Gastroesophageal sphincter (tissue), 4 donors: ENCODE data around the gene SFI1. TPM values are rescaled to one million over a fixed set of nuclear protein-coding genes. Genes with fewer than 3 reads are reported as not detected.
"Not testable (repeated sequence)": the region's sequence is repeated elsewhere in the genome, so short reads cannot be mapped to it uniquely, and the experiment has no call there.

ENCODE experiments used
- ATAC-seq: fragments of 150-250 bp; one replicate; pipeline ENCODE4 v1.9.1; 2016; ENCODE audit warnings: mild to moderate bottlenecking, moderate library complexity
- H3K27ac ChIP-seq, 4 donors: fragments of 200-600 bp; sonication (generic) in 3 of 4; 1 replicate in 3 of 4; 2 replicates in 1 of 4; pipeline ENCODE4 v1.5.1; 2016 to 2019
- H3K27me3 ChIP-seq: fragments of 200-600 bp; sonication (generic); one replicate; pipeline ENCODE4 v1.5.1; 2019
- H3K36me3 ChIP-seq, 2 donors: fragments of 200-600 bp; sonication (generic); one replicate each; pipeline ENCODE4 v1.5.1; 2019; ENCODE audit warnings: control low read depth in 1 of 2
- H3K4me1 ChIP-seq, 3 donors: fragments of 200-600 bp; sonication (generic); 1 replicate in 2 of 3; 2 replicates in 1 of 3; pipeline ENCODE4 v1.5.1; 2016 to 2019; ENCODE audit warnings: control low read depth in 2 of 3
- H3K4me3 ChIP-seq, 2 donors: fragments of 200-600 bp; sonication (generic); one replicate each; pipeline ENCODE4 v1.5.1; 2019; ENCODE audit warnings: mild to moderate bottlenecking in 1 of 2, moderate library complexity in 1 of 2
- H3K9me3 ChIP-seq, 3 donors: fragments of 200-600 bp; sonication (generic); one replicate each; pipeline ENCODE4 v1.5.1; 2017 to 2019; ENCODE audit warnings: control low read depth in 2 of 3
- EP300 ChIP-seq: sonication (generic); formaldehyde crosslinking; IDR thresholded peaks from one replicate; pipeline ENCODE4 v1.6.1; 2017; ENCODE audit warnings: antibody characterized with exemption, mild to moderate bottlenecking
- POLR2A ChIP-seq, 2 donors: fragments of 450-650 bp; IDR thresholded peaks; one replicate each; pipeline ENCODE4 v1.6.1; 2017; ENCODE audit warnings: antibody characterized with exemption in 2 of 2, mild to moderate bottlenecking in 2 of 2, moderate library complexity in 1 of 2
- POLR2AphosphoS5 ChIP-seq: sonication (generic); formaldehyde crosslinking; IDR thresholded peaks from one replicate; pipeline ENCODE4 v1.6.1; 2017; ENCODE audit warnings: antibody characterized with exemption
- WGBS, 2 donors: methylation state at CpG; one replicate each; pipeline ENCODE4 v1.1.5; 2018; ENCODE audit warnings: low coverage in 1 of 2; 5-methylcytosine and 5-hydroxymethylcytosine counted together
- total RNA-seq, 4 donors: library from RNA; depleted of rRNA; stranded (reverse); fragments of >200 nt; gene quantifications; one replicate each; pipeline ENCODE4 v1.1.0, GENCODE V29; 2016
- TF ChIP-seq, protein P1 (sequence below), 4 experiments: fragments of 200-600 bp in 2 of 4; fragments of 450-650 bp in 2 of 4; sonication (generic) in 1 of 4; IDR thresholded peaks; one replicate each; pipeline ENCODE4 v1.5.1; 2017 to 2019; ENCODE audit warnings: antibody characterized with exemption in 4 of 4, mild to moderate bottlenecking in 2 of 4, moderate library complexity in 2 of 4

Gene SFI1
- total RNA-seq, 4 donors from 2014 or later, result 14.4 to 54.8 (median 20.0) TPM

DNA sequence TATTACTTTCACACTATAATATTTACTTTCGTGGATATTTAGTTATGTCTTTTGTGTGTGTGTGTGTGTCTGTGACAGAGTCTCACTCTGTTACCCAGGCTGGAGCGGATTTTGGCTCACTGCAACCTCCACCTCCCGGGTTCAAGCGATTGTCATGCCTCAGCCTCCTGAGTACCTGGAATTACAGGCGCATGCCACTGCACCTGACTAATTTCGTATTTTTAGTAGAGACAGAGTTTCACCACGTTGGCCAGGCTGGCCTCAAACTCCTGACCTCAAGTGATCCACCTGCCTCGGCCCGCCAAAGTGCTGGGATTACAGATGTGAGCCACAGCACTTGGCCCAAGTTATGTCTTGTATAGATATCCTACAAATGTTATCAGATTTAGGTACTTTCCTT, 155.8 kb downstream of the SFI1 start:
- Histone ChIP-seq H3K27me3 (no peaks in the 10 kb centered on the region), H3K36me3 (peaks cover 0 to 30% of the 10 kb centered on the region in 2 donors), H3K9me3 (no peaks in the 10 kb centered on the region), H3K27ac (no peak overlapping the region), H3K4me1 (no peaks in the 10 kb centered on the region), H3K4me3 (no peak overlapping the region)
- no peak for TF ChIP-seq POLR2A (IDR thresholded peaks at IDR 0.05)
- TF ChIP-seq POLR2AphosphoS5, result no peak
- no peak for TF ChIP-seq EP300
- TF ChIP-seq, protein P1, sequence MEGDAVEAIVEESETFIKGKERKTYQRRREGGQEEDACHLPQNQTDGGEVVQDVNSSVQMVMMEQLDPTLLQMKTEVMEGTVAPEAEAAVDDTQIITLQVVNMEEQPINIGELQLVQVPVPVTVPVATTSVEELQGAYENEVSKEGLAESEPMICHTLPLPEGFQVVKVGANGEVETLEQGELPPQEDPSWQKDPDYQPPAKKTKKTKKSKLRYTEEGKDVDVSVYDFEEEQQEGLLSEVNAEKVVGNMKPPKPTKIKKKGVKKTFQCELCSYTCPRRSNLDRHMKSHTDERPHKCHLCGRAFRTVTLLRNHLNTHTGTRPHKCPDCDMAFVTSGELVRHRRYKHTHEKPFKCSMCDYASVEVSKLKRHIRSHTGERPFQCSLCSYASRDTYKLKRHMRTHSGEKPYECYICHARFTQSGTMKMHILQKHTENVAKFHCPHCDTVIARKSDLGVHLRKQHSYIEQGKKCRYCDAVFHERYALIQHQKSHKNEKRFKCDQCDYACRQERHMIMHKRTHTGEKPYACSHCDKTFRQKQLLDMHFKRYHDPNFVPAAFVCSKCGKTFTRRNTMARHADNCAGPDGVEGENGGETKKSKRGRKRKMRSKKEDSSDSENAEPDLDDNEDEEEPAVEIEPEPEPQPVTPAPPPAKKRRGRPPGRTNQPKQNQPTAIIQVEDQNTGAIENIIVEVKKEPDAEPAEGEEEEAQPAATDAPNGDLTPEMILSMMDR (IDR thresholded peaks at IDR 0.05), result no peak
- no peak for ATAC-seq
- 71 to 79% methylated on average over 6 to 7 of the region's 9 CpGs for WGBS, 2 donors

- no peaks in the 10 kb centered on the region for H3K27me3 ChIP-seq
- 79 to 83% methylated on average over 6 to 9 of the region's 9 CpGs for whole genome bisulfite sequencing, 2 donors
- no peaks in the 10 kb centered on the region for H3K4me1 ChIP-seq
- no peak for ATAC-seq
- H3K36me3 ChIP-seq, result peaks cover 0 to 20% of the 10 kb centered on the region in 2 donors
- H3K27ac ChIP-seq, result no peak overlapping the region
- TF ChIP-seq EP300 (no peak), POLR2AphosphoS5 (no peak), POLR2A (IDR thresholded peaks at IDR 0.05) (no peak)
- TF ChIP-seq, protein P1 (IDR thresholded peaks at IDR 0.05), result no peak
- H3K9me3 ChIP-seq, result no peaks in the 10 kb centered on the region
- no peak overlapping the region for H3K4me3 ChIP-seq
These were observed 156.8 kb downstream of the SFI1 start for GRCh38 chr22:31652911-31653684.

- no peak overlapping the region for H3K27ac ChIP-seq
These were observed 157.6 kb downstream of the SFI1 start for GRCh38 chr22:31653944-31654343.

GRCh38 chr22:31654408-31654807, 158.1 kb downstream of the SFI1 start:
- H3K27ac ChIP-seq, result no peak overlapping the region
- H3K9me3 ChIP-seq, result no peaks in the 10 kb centered on the region
- TF ChIP-seq EP300 (no peak), POLR2A (IDR thresholded peaks at IDR 0.05) (no peak), POLR2AphosphoS5 (no peak)
- TF ChIP-seq, protein P1 (IDR thresholded peaks at IDR 0.05), result no peak
- ATAC-seq, result no peak
- H3K4me1 ChIP-seq, result peaks cover 0 to 1% (median 0%) of the 10 kb centered on the region in 3 donors
- H3K27me3 ChIP-seq, result no peaks in the 10 kb centered on the region
- no peak overlapping the region for H3K4me3 ChIP-seq
- H3K36me3 ChIP-seq, result peaks cover 0 to 7% of the 10 kb centered on the region in 2 donors
- WGBS, 2 donors, result 87 to 93% methylated on average over 2 to 3 of the region's 5 CpGs

More at GRCh38 chr22:31653944-31654343, 157.6 kb downstream of the SFI1 start:
- Histone ChIP-seq H3K9me3 (no peaks in the 10 kb centered on the region), H3K4me3 (no peak overlapping the region), H3K4me1 (no peaks in the 10 kb centered on the region), H3K27me3 (no peaks in the 10 kb centered on the region), H3K36me3 (peaks cover 0 to 12% of the 10 kb centered on the region in 2 donors)
- no peak for TF ChIP-seq EP300
- TF ChIP-seq POLR2A (IDR thresholded peaks at IDR 0.05), result no peak
- 80% methylated on average over 2 of the region's 2 CpGs; no CpG with 5 or more reads in 1 of the 2 donors for WGBS, 2 donors
- no peak for ATAC-seq

DNA sequence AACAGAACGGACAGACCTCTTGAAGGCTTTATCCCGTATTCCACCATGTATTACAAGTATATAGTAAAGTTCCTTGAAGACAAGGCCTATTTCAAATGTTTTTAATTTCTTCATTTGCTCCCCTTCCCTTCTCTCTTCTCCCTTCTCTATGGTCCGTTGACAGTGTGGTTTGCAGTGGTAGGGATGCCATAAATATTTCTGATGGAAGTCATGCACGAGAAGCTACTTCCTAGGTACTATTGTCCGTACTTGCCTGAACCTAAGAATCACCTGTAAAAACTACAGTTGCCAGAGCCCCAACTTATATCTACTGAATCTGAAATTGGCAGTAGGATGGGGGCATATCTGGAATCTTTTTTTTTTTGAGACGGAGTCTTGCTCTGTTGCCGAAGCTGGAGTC, 162.9 kb downstream of the SFI1 start:
- peaks cover 0 to 26% (median 10%) of the 10 kb centered on the region in 3 donors for H3K4me1 ChIP-seq
- H3K9me3 ChIP-seq, result no peaks in the 10 kb centered on the region
- no peaks in the 10 kb centered on the region for H3K36me3 ChIP-seq
- H3K4me3 ChIP-seq, result no peak overlapping the region
- no peak for ATAC-seq
- WGBS, 2 donors, result 75 to 78% methylated on average over 5 to 7 of the region's 7 CpGs
- no peaks in the 10 kb centered on the region for H3K27me3 ChIP-seq
- no peak overlapping the region for H3K27ac ChIP-seq
- TF ChIP-seq POLR2A (IDR thresholded peaks at IDR 0.05), result no peak
- TF ChIP-seq EP300, result no peak
- TF ChIP-seq POLR2AphosphoS5, result no peak
- TF ChIP-seq, protein P1 (IDR thresholded peaks at IDR 0.05), result no peak

GRCh38 chr22:31660860-31661341, 164.6 kb downstream of the SFI1 start:
- H3K36me3 ChIP-seq, ATAC-seq, H3K27me3 ChIP-seq, H3K9me3 ChIP-seq, H3K27ac ChIP-seq: not testable (repeated sequence)
- peaks cover 0 to 26% (median 10%) of the 10 kb centered on the region in 3 donors for H3K4me1 ChIP-seq
- WGBS, 2 donors, result 58 to 80% methylated on average over 9 to 10 of the region's 10 CpGs
- peak overlapping the region; percentile 61 to 87 for H3K4me3 ChIP-seq
